ENCODE results near the gene VAPA. TPM values are rescaled to one million over a fixed set of nuclear protein-coding genes. Genes with fewer than 3 reads are reported as not detected.

The VAPA gene
- total and polyA plus RNA-seq, 9 of the 15 experiments (the other 6 are each of a cell fraction or from before 2014, with no cell fraction given) = 219 to 902 (median 526) TPM

GRCh38 chr18:9974279-9974915, 60.6 kb downstream of the VAPA start:
- no peak for ATAC-seq
- Histone ChIP-seq H3K79me2 (ENCODE audit: control insufficient read depth, insufficient read depth, low read length) (no peaks in the 10 kb centered on the region), H3K9ac (ENCODE audit: insufficient read depth in 1 of 2, low read depth in 2 of 2, low read length in 2 of 2) (no peak overlapping the region), H3K27ac (ENCODE audit: extremely low read depth, low read depth, low read length) (no peak overlapping the region), H3K9me1 (ENCODE audit: control insufficient read depth, insufficient read depth, low read length) (no peaks in the 10 kb centered on the region), H3K4me2 (ENCODE audit: insufficient read depth, low read length) (no peak overlapping the region), H3K36me3 (ENCODE audit: control insufficient read depth, insufficient read depth, low read length) (no peaks in the 10 kb centered on the region), H3K9me3 (replicated peaks; ENCODE audit: control insufficient read depth, insufficient read depth, low read depth, low read length) (peaks cover 2% of the 10 kb centered on the region; the same call in 1 of the 2 replicates), H3K27me3 (ENCODE audit: control insufficient read depth in 2 of 2, insufficient read depth in 2 of 2, low read length in 2 of 2) (no peaks in the 10 kb centered on the region), H4K20me1 (replicated peaks; ENCODE audit: control insufficient read depth, insufficient read depth, low read length) (no peaks in the 10 kb centered on the region), H3K4me3 (no peak overlapping the region), H3K4me1 (replicated peaks in 1 of 2; ENCODE audit: control insufficient read depth in 2 of 2, insufficient read depth in 2 of 2, low read length in 2 of 2) (peaks cover 0 to 6% of the 10 kb centered on the region in 2 experiments; a peak in 2 of 5 replicates), H2AFZ (ENCODE audit: low read depth, low read length) (no peak overlapping the region)
- no peak for TF ChIP-seq NCOA4 (IDR thresholded peaks at IDR 0.05; ENCODE audit: partially characterized antibody)
- no peak for TF ChIP-seq NRF1 (conservative IDR thresholded peaks at IDR 0.05 in 1 of 2, IDR thresholded peaks at IDR 0.05 in 1 of 2)
- TF ChIP-seq ATF2 (CRISPR knock-in tag; IDR thresholded peaks at IDR 0.05) = no peak
- no peak for TF ChIP-seq ZNF507 (tag; conservative IDR thresholded peaks at IDR 0.05)
- no peak for TF ChIP-seq CEBPZ (IDR thresholded peaks at IDR 0.05; ENCODE audit: borderline replicate concordance, low read depth, low read length)
- TF ChIP-seq ZSCAN29 (IDR thresholded peaks at IDR 0.05) = no peak
- no peak for TF ChIP-seq KDM2B (CRISPR knock-in tag; IDR thresholded peaks at IDR 0.05)
- TF ChIP-seq LCOR (CRISPR knock-in tag; IDR thresholded peaks at IDR 0.05) = no peak
- no peak for TF ChIP-seq HCFC1 (IDR thresholded peaks at IDR 0.05; ENCODE audit: low read depth, low read length)
- no peak for TF ChIP-seq ZNF444 (CRISPR knock-in tag; IDR thresholded peaks at IDR 0.05)
- no peak for TF ChIP-seq ZNF174 (CRISPR knock-in tag; IDR thresholded peaks at IDR 0.05)
- no peak for TF ChIP-seq TOE1 (IDR thresholded peaks at IDR 0.05; ENCODE audit: borderline replicate concordance)
- no peak for TF ChIP-seq TOE1 (CRISPR knock-in tag; IDR thresholded peaks at IDR 0.05; ENCODE audit: borderline replicate concordance, low read depth)
- TF ChIP-seq FIP1L1 (IDR thresholded peaks at IDR 0.05; ENCODE audit: low read depth, low read length, poor library complexity, severe bottlenecking) = no peak
- TF ChIP-seq SAFB (IDR thresholded peaks at IDR 0.05; ENCODE audit: borderline replicate concordance, low read depth, low read length) = no peak
- no peak for TF ChIP-seq MTF1 (CRISPR knock-in tag; IDR thresholded peaks at IDR 0.05; ENCODE audit: borderline replicate concordance)
- TF ChIP-seq POLR2B (IDR thresholded peaks at IDR 0.05; ENCODE audit: low read depth, partially characterized antibody) = no peak
- TF ChIP-seq STAT5A (IDR thresholded peaks at IDR 0.05; ENCODE audit: borderline replicate concordance, low read length) = no peak
- no peak for TF ChIP-seq TAF1 (IDR thresholded peaks at IDR 0.05; ENCODE audit: control insufficient read depth, extremely low read depth, insufficient read depth, low read length, severe bottlenecking)
- CTCF ChIA-PET (ENCODE audit: low intra/inter-chr PET ratio) = interaction anchor here (0.7 kb wide), 1 partner anchor 126 kb away, joined by 4 read pairs; no protein-coding TSS in a partner anchor
- in situ Hi-C loops (cut with MboI) = loop anchor here (5.0 kb wide), 1 partner anchor 548 kb away; no protein-coding TSS in a partner anchor
- no TSS peak for BruUV-seq (replicated peaks)
- FAIRE-seq = no peak
- WGBS (ENCODE audit: insufficient coverage, low coverage, missing lambda C conversion rate) = 8% methylated on average over 2 of the region's 2 CpGs
- no peak for DNase-seq (ENCODE audit: extremely low read depth in 1 of 4, low spot score in 3 of 4)
- POLR2A ChIA-PET = no interaction called here
- intact Hi-C loops (cut with micrococcal nuclease) = loop anchor here (5.0 to 10.0 kb wide), 3 partner anchors 48 to 270 kb away; no protein-coding TSS in a partner anchor
